ENCODE data around the gene MS4A18.
"Not testable (repeated sequence)": the region's sequence is repeated elsewhere in the genome, so short reads cannot be mapped to it uniquely, and the experiment has no call there.

MS4A18 gene

GRCh38 chr11:60740573-60740972, 16.1 kb downstream of the MS4A18 start:
- no peak for DNase-seq

- DNase-seq = no peak
These were observed 16.9 kb downstream of the MS4A18 start for GRCh38 chr11:60741421-60741820.

GRCh38 chr11:60743058-60743457, 18.5 kb downstream of the MS4A18 start:
- DNase-seq = no peak

- no peak for DNase-seq
These were observed 19.6 kb downstream of the MS4A18 start for GRCh38 chr11:60744114-60744513.

GRCh38 chr11:60747359-60747873, 22.9 kb downstream of the MS4A18 start:
- no peak for DNase-seq

- no peak for DNase-seq
These were observed 23.7 kb downstream of the MS4A18 start for GRCh38 chr11:60748225-60748624.

- no peak for DNase-seq
These were observed 24.3 kb downstream of the MS4A18 start for GRCh38 chr11:60748821-60749220.

GRCh38 chr11:60750911-60751310, 26.4 kb downstream of the MS4A18 start:
- DNase-seq = no peak

GRCh38 chr11:60753309-60753708, 28.8 kb downstream of the MS4A18 start:
- DNase-seq = no peak

GRCh38 chr11:60754887-60755286, 30.4 kb downstream of the MS4A18 start:
- DNase-seq = no peak

- DNase-seq = no peak
These were observed 31.9 kb downstream of the MS4A18 start, which contains the start of gene MS4A15 for GRCh38 chr11:60756307-60757032. Gene MS4A15, plus strand, starts transcription at chr11:60756867. Its CDS starts 6,867 bp downstream, at chr11:60763734.

GRCh38 chr11:60757231-60757800, 32.8 kb downstream of the MS4A18 start:
- no peak for DNase-seq

- not testable (repeated sequence) for DNase-seq
These were observed 34.2 kb downstream of the MS4A18 start for GRCh38 chr11:60758671-60759070.

- not testable (repeated sequence) for DNase-seq
These were observed 35.1 kb downstream of the MS4A18 start for GRCh38 chr11:60759438-60760225.

GRCh38 chr11:60761436-60762190, 37.1 kb downstream of the MS4A18 start:
- no peak for DNase-seq

- DNase-seq = no peak
These were observed 38.6 kb downstream of the MS4A18 start for GRCh38 chr11:60762851-60763691.

- no peak for DNase-seq
These were observed 39.3 kb downstream of the MS4A18 start for GRCh38 chr11:60763692-60764369.

- DNase-seq = no peak
These were observed 40.4 kb downstream of the MS4A18 start for GRCh38 chr11:60764879-60765278.

GRCh38 chr11:60765355-60765754, 40.8 kb downstream of the MS4A18 start:
- no peak for DNase-seq

- no peak for DNase-seq
These were observed 42.0 kb downstream of the MS4A18 start for GRCh38 chr11:60766547-60766946.

- no peak for DNase-seq
These were observed 42.9 kb downstream of the MS4A18 start for GRCh38 chr11:60767388-60767811.
